ENCODE data around the gene RSPH3. TPM values are rescaled to one million over a fixed set of nuclear protein-coding genes. Genes with fewer than 3 reads are reported as not detected.

RSPH3 gene
- total and polyA plus RNA-seq, 2 of the 8 experiments (the other 6 are each of a cell fraction or from before 2014, with no cell fraction given) = 0.60 to 2.7 TPM

GRCh38 chr6:158962371-158962770 lies 37.6 kb downstream of the RSPH3 start:
- ChIA-PET CTCF (ENCODE audit: partially characterized antibody) (interaction anchor here (1.1 to 5.7 kb wide), 6 partner anchors 10 to 271 kb away, joined by 3 to 45 read pairs (median 6); no protein-coding TSS in a partner anchor), POLR2A (ENCODE audit: partially characterized antibody) (interaction anchor here (1.2 to 1.4 kb wide), 2 partner anchors 109 to 155 kb away, joined by 3 to 5 read pairs; no protein-coding TSS in a partner anchor)
- H3K79me1 ChIP-seq (ENCODE audit: low read depth, low read length) = no peaks in the 10 kb centered on the region
- no peak overlapping the region for H2BK15ac ChIP-seq (ENCODE audit: low read length)
- no peaks in the 10 kb centered on the region for H3K9me3 ChIP-seq (ENCODE audit: insufficient read depth in 2 of 2, low read depth in 1 of 2, low read length in 1 of 2)
- H3K4me3 ChIP-seq (ENCODE audit: extremely low read depth in 1 of 4, insufficient read depth in 2 of 4, low read depth in 3 of 4, low read length in 4 of 4) = no peak overlapping the region
- H2AFZ ChIP-seq (ENCODE audit: low read length) = no peak overlapping the region
- H3K18ac ChIP-seq (ENCODE audit: extremely low read depth, low read length) = no peak overlapping the region
- H4K8ac ChIP-seq (ENCODE audit: extremely low read depth, insufficient read depth, low read length) = no peak overlapping the region
- no peak overlapping the region for H3K14ac ChIP-seq (ENCODE audit: insufficient read length)
- H3K9ac ChIP-seq (replicated peaks in 1 of 4; ENCODE audit: extremely low read depth in 1 of 4, low read depth in 3 of 4, low read length in 3 of 4) = no peak overlapping the region
- no peak overlapping the region for H4K91ac ChIP-seq (replicated peaks; ENCODE audit: insufficient read length, low read length)
- H2BK120ac ChIP-seq (replicated peaks; ENCODE audit: low read depth, low read length) = no peak overlapping the region
- no peak overlapping the region for H2BK5ac ChIP-seq (ENCODE audit: low read depth, low read length)
- no peak overlapping the region for H3K23ac ChIP-seq (ENCODE audit: insufficient read length)
- no peaks in the 10 kb centered on the region for H3K27me3 ChIP-seq (replicated peaks in 1 of 4; ENCODE audit: control insufficient read depth in 3 of 4, extremely low read depth in 1 of 4, insufficient read depth in 3 of 4, low read length in 3 of 4)
- no peak overlapping the region for H3K27ac ChIP-seq (ENCODE audit: low read depth, low read length)
- H2BK20ac ChIP-seq (ENCODE audit: low read length) = no peak overlapping the region
- no peaks in the 10 kb centered on the region for H3K36me3 ChIP-seq (ENCODE audit: control insufficient read depth in 2 of 4, insufficient read depth in 4 of 4, low read length in 3 of 4)
- no peak overlapping the region for H3K4ac ChIP-seq (replicated peaks; ENCODE audit: insufficient read length, low read depth, low read length)
- H4K20me1 ChIP-seq (replicated peaks in 1 of 2; ENCODE audit: control insufficient read depth in 1 of 2, insufficient read depth in 2 of 2, low read length in 2 of 2) = no peaks in the 10 kb centered on the region
- H2BK12ac ChIP-seq (ENCODE audit: low read depth, low read length) = no peak overlapping the region
- 93% methylated on average over 2 of the region's 3 CpGs; no CpG with 5 or more reads in 1 of the 2 experiments for WGBS, 2 experiments (ENCODE audit: extremely low coverage in 1 of 2, insufficient coverage in 1 of 2, insufficient read length in 1 of 2, insufficient replicate concordance in 2 of 2, low coverage in 1 of 2, low lambda C conversion rate in 2 of 2, missing lambda C conversion rate in 1 of 2)
- FAIRE-seq = no peak
- no peak overlapping the region for H2AK5ac ChIP-seq (ENCODE audit: low read depth, low read length)
- H4K5ac ChIP-seq (ENCODE audit: insufficient read length, low read depth, low read length) = no peak overlapping the region
- TF ChIP-seq, protein P1, sequence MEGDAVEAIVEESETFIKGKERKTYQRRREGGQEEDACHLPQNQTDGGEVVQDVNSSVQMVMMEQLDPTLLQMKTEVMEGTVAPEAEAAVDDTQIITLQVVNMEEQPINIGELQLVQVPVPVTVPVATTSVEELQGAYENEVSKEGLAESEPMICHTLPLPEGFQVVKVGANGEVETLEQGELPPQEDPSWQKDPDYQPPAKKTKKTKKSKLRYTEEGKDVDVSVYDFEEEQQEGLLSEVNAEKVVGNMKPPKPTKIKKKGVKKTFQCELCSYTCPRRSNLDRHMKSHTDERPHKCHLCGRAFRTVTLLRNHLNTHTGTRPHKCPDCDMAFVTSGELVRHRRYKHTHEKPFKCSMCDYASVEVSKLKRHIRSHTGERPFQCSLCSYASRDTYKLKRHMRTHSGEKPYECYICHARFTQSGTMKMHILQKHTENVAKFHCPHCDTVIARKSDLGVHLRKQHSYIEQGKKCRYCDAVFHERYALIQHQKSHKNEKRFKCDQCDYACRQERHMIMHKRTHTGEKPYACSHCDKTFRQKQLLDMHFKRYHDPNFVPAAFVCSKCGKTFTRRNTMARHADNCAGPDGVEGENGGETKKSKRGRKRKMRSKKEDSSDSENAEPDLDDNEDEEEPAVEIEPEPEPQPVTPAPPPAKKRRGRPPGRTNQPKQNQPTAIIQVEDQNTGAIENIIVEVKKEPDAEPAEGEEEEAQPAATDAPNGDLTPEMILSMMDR (IDR thresholded peaks at IDR 0.05; ENCODE audit: control extremely low read depth in 1 of 3, insufficient read depth in 1 of 3, low read depth in 1 of 3, low read length in 3 of 3) = no peak
- TF ChIP-seq SP4 (IDR thresholded peaks at IDR 0.05; ENCODE audit: low read length) (no peak), CTBP2 (IDR thresholded peaks at IDR 0.05; ENCODE audit: borderline replicate concordance, insufficient read depth, insufficient read length, low read length) (no peak), ASH2L (IDR thresholded peaks at IDR 0.05; ENCODE audit: low read length) (no peak), YY1 (IDR thresholded peaks at IDR 0.05; ENCODE audit: low read depth, low read length) (no peak), USF2 (IDR thresholded peaks at IDR 0.05; ENCODE audit: low read length) (no peak), TBP (IDR thresholded peaks at IDR 0.05; ENCODE audit: low read depth, low read length) (no peak), FOSL1 (IDR thresholded peaks at IDR 0.05; ENCODE audit: insufficient read depth, low read depth, low read length) (no peak), RXRA (IDR thresholded peaks at IDR 0.05; ENCODE audit: insufficient read depth, low read depth, low read length) (no peak), SIX5 (IDR thresholded peaks at IDR 0.05; ENCODE audit: low read depth, low read length) (no peak), EZH2 (IDR thresholded peaks at IDR 0.05; ENCODE audit: low read depth, low read length, severe bottlenecking) (no peak)
- no peak for DNase-seq (ENCODE audit: low read depth in 1 of 2, low spot score in 2 of 2)
- no peaks in the 10 kb centered on the region for H3K4me1 ChIP-seq (replicated peaks in 1 of 4; ENCODE audit: control insufficient read depth in 3 of 4, insufficient read depth in 4 of 4, low read length in 3 of 4)
- no peak overlapping the region for H3K56ac ChIP-seq (replicated peaks; ENCODE audit: insufficient read length, low read depth, low read length)
- H3K79me2 ChIP-seq (ENCODE audit: control insufficient read depth in 1 of 2, insufficient read depth in 2 of 2, low read length in 2 of 2) = no peaks in the 10 kb centered on the region
- H3K23me2 ChIP-seq (ENCODE audit: low read depth, low read length) = no peaks in the 10 kb centered on the region
- no peak overlapping the region for H3K4me2 ChIP-seq (ENCODE audit: insufficient read depth in 1 of 2, low read depth in 2 of 2, low read length in 2 of 2)

All from H1 (cell line).